ENCODE results near the gene SETD4. TPM values are rescaled to one million over a fixed set of nuclear protein-coding genes. Genes with fewer than 3 reads are reported as not detected.

Gene SETD4
- total and polyA plus RNA-seq, 2 of the 13 experiments (the other 11 are each of a cell fraction or from before 2014, with no cell fraction given), result 7.1 to 14.4 TPM

DNA sequence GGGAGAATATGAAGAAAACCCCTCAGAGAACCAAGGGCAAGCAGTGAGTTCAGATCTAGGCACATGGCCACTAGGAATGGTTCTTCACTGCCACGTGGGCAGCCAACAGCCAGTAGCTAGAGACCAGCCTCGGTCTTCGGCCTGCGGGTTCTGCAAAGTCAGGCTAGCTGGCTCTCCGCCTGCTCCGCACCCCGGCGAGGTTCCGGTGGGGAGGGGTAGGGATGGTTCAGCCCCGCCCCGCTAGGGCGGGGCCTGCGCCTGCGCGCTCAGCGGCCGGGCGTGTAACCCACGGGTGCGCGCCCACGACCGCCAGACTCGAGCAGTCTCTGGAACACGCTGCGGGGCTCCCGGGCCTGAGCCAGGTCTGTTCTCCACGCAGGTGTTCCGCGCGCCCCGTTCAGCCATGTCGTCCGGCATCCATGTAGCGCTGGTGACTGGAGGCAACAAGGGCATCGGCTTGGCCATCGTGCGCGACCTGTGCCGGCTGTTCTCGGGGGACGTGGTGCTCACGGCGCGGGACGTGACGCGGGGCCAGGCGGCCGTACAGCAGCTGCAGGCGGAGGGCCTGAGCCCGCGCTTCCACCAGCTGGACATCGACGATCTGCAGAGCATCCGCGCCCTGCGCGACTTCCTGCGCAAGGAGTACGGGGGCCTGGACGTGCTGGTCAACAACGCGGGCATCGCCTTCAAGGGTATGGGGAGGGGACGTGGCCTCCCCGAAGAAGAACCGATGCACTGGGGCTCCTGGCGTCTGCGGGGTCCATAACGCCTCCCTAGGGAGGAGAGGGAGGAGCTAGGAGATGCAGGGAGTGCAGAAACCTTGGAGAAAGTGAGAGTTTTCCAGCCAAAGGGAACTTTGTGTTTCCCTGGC is 9.6 kb upstream of the SETD4 start, which contains the start of gene CBR1 (continued):
- TF ChIP-seq, protein P1, sequence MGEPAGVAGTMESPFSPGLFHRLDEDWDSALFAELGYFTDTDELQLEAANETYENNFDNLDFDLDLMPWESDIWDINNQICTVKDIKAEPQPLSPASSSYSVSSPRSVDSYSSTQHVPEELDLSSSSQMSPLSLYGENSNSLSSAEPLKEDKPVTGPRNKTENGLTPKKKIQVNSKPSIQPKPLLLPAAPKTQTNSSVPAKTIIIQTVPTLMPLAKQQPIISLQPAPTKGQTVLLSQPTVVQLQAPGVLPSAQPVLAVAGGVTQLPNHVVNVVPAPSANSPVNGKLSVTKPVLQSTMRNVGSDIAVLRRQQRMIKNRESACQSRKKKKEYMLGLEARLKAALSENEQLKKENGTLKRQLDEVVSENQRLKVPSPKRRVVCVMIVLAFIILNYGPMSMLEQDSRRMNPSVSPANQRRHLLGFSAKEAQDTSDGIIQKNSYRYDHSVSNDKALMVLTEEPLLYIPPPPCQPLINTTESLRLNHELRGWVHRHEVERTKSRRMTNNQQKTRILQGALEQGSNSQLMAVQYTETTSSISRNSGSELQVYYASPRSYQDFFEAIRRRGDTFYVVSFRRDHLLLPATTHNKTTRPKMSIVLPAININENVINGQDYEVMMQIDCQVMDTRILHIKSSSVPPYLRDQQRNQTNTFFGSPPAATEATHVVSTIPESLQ (CRISPR knock-in tag; conservative IDR thresholded peaks at IDR 0.05), result no peak
- no peak for TF ChIP-seq CEBPB (IDR thresholded peaks at IDR 0.05; ENCODE audit: borderline replicate concordance, low read depth, low read length)
- TF ChIP-seq ZFY (CRISPR knock-in tag; IDR thresholded peaks at IDR 0.05), result peak; percentile 67; the same call in 1 of the 2 replicates
- no peak for TF ChIP-seq SIX1 (CRISPR knock-in tag; IDR thresholded peaks at IDR 0.05; ENCODE audit: borderline replicate concordance)
- TF ChIP-seq U2AF2 (IDR thresholded peaks at IDR 0.05; ENCODE audit: low read depth, low read length), result no peak
- peak; percentile 79; the same call in 1 of the 2 replicates for TF ChIP-seq MYC (CRISPR knock-in tag; IDR thresholded peaks at IDR 0.05; ENCODE audit: borderline replicate concordance)
- TF ChIP-seq NR1H2 (CRISPR knock-in tag; IDR thresholded peaks at IDR 0.05; ENCODE audit: borderline replicate concordance, low read depth), result no peak
- TF ChIP-seq IKZF1 (IDR thresholded peaks at IDR 0.05), result no peak
- TF ChIP-seq EHMT2 (IDR thresholded peaks at IDR 0.05; ENCODE audit: borderline replicate concordance, low read depth, low read length), result no peak
- TF ChIP-seq CBX2 (IDR thresholded peaks at IDR 0.05; ENCODE audit: low read depth, low read length), result no peak
- TF ChIP-seq CBX2 (CRISPR knock-in tag; IDR thresholded peaks at IDR 0.05; ENCODE audit: low read depth), result no peak
- TF ChIP-seq ZNF331 (CRISPR knock-in tag; IDR thresholded peaks at IDR 0.05), result peak; percentile 27
- TF ChIP-seq MED1 (CRISPR knock-in tag; IDR thresholded peaks at IDR 0.05), result peak; percentile 32; the same call in 1 of the 2 replicates
- no peak for TF ChIP-seq ZNF746 (CRISPR knock-in tag; IDR thresholded peaks at IDR 0.05)
- TF ChIP-seq ZNF460 (CRISPR knock-in tag; IDR thresholded peaks at IDR 0.05; ENCODE audit: borderline replicate concordance), result 0 out of 2 replicates have a peak, but pooled peaks have one; percentile 24
- no peak for TF ChIP-seq ESRRA (CRISPR knock-in tag; IDR thresholded peaks at IDR 0.05; ENCODE audit: low read depth)
- no peak for TF ChIP-seq TRIM24 (CRISPR knock-in tag; IDR thresholded peaks at IDR 0.05)
- no peak for TF ChIP-seq ZNF17 (CRISPR knock-in tag; IDR thresholded peaks at IDR 0.05)
- TF ChIP-seq TARDBP (CRISPR knock-in tag; IDR thresholded peaks at IDR 0.05), result 0 out of 2 replicates have a peak, but pooled peaks have one; percentile 23
- no peak for TF ChIP-seq ZNF10 (CRISPR knock-in tag; IDR thresholded peaks at IDR 0.05; ENCODE audit: borderline replicate concordance, low read depth)
- TF ChIP-seq, protein P2, sequence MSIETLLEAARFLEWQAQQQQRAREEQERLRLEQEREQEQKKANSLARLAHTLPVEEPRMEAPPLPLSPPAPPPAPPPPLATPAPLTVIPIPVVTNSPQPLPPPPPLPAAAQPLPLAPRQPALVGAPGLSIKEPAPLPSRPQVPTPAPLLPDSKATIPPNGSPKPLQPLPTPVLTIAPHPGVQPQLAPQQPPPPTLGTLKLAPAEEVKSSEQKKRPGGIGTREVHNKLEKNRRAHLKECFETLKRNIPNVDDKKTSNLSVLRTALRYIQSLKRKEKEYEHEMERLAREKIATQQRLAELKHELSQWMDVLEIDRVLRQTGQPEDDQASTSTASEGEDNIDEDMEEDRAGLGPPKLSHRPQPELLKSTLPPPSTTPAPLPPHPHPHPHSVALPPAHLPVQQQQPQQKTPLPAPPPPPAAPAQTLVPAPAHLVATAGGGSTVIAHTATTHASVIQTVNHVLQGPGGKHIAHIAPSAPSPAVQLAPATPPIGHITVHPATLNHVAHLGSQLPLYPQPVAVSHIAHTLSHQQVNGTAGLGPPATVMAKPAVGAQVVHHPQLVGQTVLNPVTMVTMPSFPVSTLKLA (IDR thresholded peaks at IDR 0.05), result peak; percentile 97
- TF ChIP-seq, protein P3, sequence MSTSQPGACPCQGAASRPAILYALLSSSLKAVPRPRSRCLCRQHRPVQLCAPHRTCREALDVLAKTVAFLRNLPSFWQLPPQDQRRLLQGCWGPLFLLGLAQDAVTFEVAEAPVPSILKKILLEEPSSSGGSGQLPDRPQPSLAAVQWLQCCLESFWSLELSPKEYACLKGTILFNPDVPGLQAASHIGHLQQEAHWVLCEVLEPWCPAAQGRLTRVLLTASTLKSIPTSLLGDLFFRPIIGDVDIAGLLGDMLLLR (CRISPR knock-in tag; IDR thresholded peaks at IDR 0.05), result no peak
- no peak for TF ChIP-seq TCF7L2 (IDR thresholded peaks at IDR 0.05; ENCODE audit: low read depth, low read length)
- TF ChIP-seq MATR3 (CRISPR knock-in tag; IDR thresholded peaks at IDR 0.05), result no peak
- no peak for TF ChIP-seq ZNF83 (CRISPR knock-in tag; IDR thresholded peaks at IDR 0.05; ENCODE audit: borderline replicate concordance)
- TF ChIP-seq, protein P4, sequence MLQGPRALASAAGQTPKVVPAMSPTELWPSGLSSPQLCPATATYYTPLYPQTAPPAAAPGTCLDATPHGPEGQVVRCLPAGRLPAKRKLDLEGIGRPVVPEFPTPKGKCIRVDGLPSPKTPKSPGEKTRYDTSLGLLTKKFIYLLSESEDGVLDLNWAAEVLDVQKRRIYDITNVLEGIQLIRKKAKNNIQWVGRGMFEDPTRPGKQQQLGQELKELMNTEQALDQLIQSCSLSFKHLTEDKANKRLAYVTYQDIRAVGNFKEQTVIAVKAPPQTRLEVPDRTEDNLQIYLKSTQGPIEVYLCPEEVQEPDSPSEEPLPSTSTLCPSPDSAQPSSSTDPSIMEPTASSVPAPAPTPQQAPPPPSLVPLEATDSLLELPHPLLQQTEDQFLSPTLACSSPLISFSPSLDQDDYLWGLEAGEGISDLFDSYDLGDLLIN (CRISPR knock-in tag; IDR thresholded peaks at IDR 0.05; ENCODE audit: borderline replicate concordance), result no peak

Measured in HepG2 (cell line).